ENCODE data around the gene ALDH7A1. TPM values are rescaled to one million over a fixed set of nuclear protein-coding genes. Genes with fewer than 3 reads are reported as not detected.

ALDH7A1 gene
- total RNA-seq, 1 experiment from 2014 or later: 148 TPM

DNA sequence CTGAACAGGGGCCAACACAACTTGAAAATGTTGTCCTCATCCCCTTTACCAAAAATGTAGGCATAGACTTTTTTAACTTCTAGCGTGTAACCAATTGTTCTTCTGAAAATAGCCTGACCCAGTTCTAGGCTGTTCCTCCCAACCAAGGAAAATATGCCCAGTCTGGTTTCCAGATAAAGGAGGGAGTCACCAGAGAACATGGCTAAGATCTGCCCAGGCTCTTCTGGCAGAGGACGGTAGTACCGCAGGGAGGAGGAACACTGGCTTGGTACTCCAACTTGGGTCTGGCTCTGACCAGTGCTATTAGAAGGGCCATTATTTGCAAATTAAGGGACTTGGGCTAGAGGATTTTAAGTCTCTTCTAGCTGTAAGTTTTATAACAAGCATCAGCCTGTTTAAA lies 108.7 kb downstream of the ALDH7A1 start:
- Histone ChIP-seq H2BK120ac (ENCODE audit: low read depth, low read length, poor library complexity, severe bottlenecking) (no peak overlapping the region), H3K14ac (ENCODE audit: insufficient read depth, low read length) (no peak overlapping the region), H3K23me2 (ENCODE audit: insufficient read length, low read depth, low read length, poor library complexity, severe bottlenecking) (no peaks in the 10 kb centered on the region), H3K27me3 (ENCODE audit: insufficient read depth, low read length) (no peaks in the 10 kb centered on the region), H3K4me2 (ENCODE audit: insufficient read depth, insufficient read length, low read length) (no peak overlapping the region), H3K4me1 (ENCODE audit: insufficient read depth, low read length) (no peaks in the 10 kb centered on the region), H4K20me1 (ENCODE audit: control insufficient read depth, insufficient read depth, insufficient read length) (no peaks in the 10 kb centered on the region), H2BK15ac (ENCODE audit: low read depth, low read length) (no peak overlapping the region), H2BK5ac (ENCODE audit: insufficient read length, low read length) (no peak overlapping the region), H3K27ac (ENCODE audit: insufficient read length, low read depth, low read length) (no peak overlapping the region), H2BK12ac (ENCODE audit: insufficient read length, low read depth, low read length) (no peak overlapping the region), H3K79me1 (ENCODE audit: insufficient read depth, low read depth, low read length, poor library complexity, severe bottlenecking) (no peaks in the 10 kb centered on the region), H3K9me3 (ENCODE audit: control insufficient read depth, low read depth, low read length) (no peaks in the 10 kb centered on the region), H3K9ac (ENCODE audit: extremely low read depth, insufficient read length, low read length) (no peak overlapping the region), H4K91ac (ENCODE audit: insufficient read length, low read depth, low read length) (no peak overlapping the region), H3K18ac (ENCODE audit: insufficient read length, low read depth, low read length) (no peak overlapping the region), H2AFZ (ENCODE audit: low read length) (no peak overlapping the region), H4K8ac (replicated peaks; ENCODE audit: insufficient read length, low read depth, low read length) (no peak overlapping the region), H2AK5ac (ENCODE audit: insufficient read length, low read length) (no peak overlapping the region), H3K4ac (ENCODE audit: low read depth, low read length) (no peak overlapping the region), H3K23ac (ENCODE audit: insufficient read length, low read depth, low read length) (no peak overlapping the region), H4K5ac (ENCODE audit: insufficient read length, low read depth, low read length) (no peak overlapping the region), H3T11ph (ENCODE audit: low read length) (no peak overlapping the region), H3K79me2 (ENCODE audit: insufficient read depth, low read length) (no peaks in the 10 kb centered on the region), H2BK20ac (ENCODE audit: low read depth, low read length, poor library complexity, severe bottlenecking) (no peak overlapping the region), H3K56ac (ENCODE audit: insufficient read length, low read depth, low read length) (no peak overlapping the region)
- TF ChIP-seq CTCF (conservative IDR thresholded peaks at IDR 0.05): no peak
- H3K27ac Mint-ChIP-seq: no peak overlapping the region
- H3K4me3 Mint-ChIP-seq: no peak overlapping the region
- H3K9me3 Mint-ChIP-seq: no peaks in the 10 kb centered on the region
- H3K4me1 Mint-ChIP-seq: peaks cover 20 to 33% of the 10 kb centered on the region in 2 experiments
- no CpG with 5 or more reads among the region's 3 CpGs for WGBS (ENCODE audit: extremely low coverage, insufficient read length, low lambda C conversion rate)
- DNase-seq: no peak
- peaks cover 6 to 65% (median 45%) of the 10 kb centered on the region in 3 experiments for H3K36me3 Mint-ChIP-seq (ENCODE audit: insufficient read depth in 1 of 3, low read depth in 3 of 3)
- H3K27me3 Mint-ChIP-seq (ENCODE audit: low read depth): no peaks in the 10 kb centered on the region; the same call in 1 of the 2 replicates
